KOPT-K1 (cell line): ENCODE data around the gene EXOG.

Experiments used
- H3K27ac ChIP-seq: fragments of 200-600 bp; sonication (generic); 2 replicates; pipeline ENCODE4 v1.5.1; 2016; ENCODE audit warnings: antibody characterized with exemption, mild to moderate bottlenecking, low read depth, low read length; ENCODE audit not compliant: poor library complexity, severe bottlenecking
- H3K36me3 ChIP-seq: fragments of 200-600 bp; sonication (generic); 2 replicates; pipeline ENCODE4 v1.5.1; 2017; ENCODE audit warnings: antibody characterized with exemption, mild to moderate bottlenecking, low read length, moderate library complexity; ENCODE audit not compliant: insufficient read depth
- H3K9me3 ChIP-seq: fragments of 200-600 bp; sonication (generic); 2 replicates; pipeline ENCODE4 v1.5.1; 2017; ENCODE audit warnings: antibody characterized with exemption, low read length, mild to moderate bottlenecking; ENCODE audit not compliant: insufficient read depth, poor library complexity, severe bottlenecking

The EXOG gene

DNA sequence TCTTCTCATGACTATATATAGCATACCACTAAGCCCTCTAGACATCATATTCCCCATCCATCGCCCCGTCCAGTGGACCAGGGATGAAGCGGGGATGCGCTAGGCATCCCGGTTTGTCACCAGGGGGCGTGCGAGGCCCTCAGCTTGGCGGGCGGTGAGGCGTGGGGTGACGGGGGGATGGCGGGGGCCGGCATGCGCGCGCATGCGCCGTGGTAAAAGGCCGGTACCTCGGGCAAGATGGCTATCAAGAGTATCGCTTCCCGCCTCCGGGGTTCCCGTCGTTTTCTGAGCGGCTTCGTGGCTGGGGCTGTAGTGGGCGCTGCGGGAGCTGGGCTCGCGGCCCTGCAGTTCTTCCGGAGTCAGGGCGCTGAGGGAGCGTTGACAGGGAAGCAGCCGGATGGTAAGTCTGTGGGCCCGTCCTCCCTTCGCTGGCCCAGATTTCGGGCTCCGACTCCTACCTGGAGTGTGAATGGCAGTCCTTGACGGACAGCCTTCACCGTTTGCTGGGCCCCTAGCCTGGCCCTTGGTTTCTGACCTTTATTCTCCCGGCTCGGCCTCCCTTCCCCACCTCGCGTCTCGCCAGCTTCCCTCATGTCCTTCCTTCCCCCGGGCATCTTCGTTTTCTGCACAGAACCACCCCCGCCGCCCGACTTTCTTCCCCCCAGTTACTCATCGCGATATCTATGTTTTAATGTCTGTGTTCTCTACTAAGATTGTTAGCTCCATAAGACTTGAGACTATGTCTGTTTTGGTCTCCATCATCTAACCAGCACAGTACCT is at the start of gene EXOG:
Gene EXOG, plus strand, starts transcription at position 210 of the 780 bp plus-strand sequence. Its CDS starts 28 bp downstream, at position 238.
- peak within 1 kb of the TSS; percentile 74 for H3K27ac ChIP-seq
- H3K9me3 ChIP-seq: no peaks in the 10 kb centered on the region
- peaks cover 35% of the 10 kb centered on the region for H3K36me3 ChIP-seq

DNA sequence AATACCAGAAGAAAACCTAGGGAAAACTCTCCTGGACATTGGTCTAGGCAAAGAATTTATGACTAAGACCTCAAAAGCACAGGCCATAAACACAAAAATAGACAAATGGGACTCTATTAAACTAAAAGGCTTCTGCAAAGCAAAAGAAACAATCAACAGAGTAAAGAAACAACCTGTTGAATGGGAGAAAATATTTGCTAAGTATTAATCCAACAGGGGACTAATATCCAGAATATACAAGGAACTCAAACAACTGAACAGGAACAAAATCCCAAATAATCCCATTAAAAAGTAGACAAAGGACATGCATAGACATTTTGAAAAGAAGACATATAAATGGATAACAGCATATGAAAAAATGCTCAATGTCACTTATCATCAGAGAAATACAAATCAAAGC is 49.3 kb upstream of the EXOG start:
- peaks cover 10% of the 10 kb centered on the region for H3K9me3 ChIP-seq
- H3K27ac ChIP-seq: no peak overlapping the region
- no peaks in the 10 kb centered on the region for H3K36me3 ChIP-seq

- Histone ChIP-seq H3K9me3 (peaks cover 10% of the 10 kb centered on the region), H3K36me3 (no peaks in the 10 kb centered on the region), H3K27ac (no peak overlapping the region)
Measured at GRCh38 chr3:38450853-38451252, 45.3 kb upstream of the EXOG start.

DNA sequence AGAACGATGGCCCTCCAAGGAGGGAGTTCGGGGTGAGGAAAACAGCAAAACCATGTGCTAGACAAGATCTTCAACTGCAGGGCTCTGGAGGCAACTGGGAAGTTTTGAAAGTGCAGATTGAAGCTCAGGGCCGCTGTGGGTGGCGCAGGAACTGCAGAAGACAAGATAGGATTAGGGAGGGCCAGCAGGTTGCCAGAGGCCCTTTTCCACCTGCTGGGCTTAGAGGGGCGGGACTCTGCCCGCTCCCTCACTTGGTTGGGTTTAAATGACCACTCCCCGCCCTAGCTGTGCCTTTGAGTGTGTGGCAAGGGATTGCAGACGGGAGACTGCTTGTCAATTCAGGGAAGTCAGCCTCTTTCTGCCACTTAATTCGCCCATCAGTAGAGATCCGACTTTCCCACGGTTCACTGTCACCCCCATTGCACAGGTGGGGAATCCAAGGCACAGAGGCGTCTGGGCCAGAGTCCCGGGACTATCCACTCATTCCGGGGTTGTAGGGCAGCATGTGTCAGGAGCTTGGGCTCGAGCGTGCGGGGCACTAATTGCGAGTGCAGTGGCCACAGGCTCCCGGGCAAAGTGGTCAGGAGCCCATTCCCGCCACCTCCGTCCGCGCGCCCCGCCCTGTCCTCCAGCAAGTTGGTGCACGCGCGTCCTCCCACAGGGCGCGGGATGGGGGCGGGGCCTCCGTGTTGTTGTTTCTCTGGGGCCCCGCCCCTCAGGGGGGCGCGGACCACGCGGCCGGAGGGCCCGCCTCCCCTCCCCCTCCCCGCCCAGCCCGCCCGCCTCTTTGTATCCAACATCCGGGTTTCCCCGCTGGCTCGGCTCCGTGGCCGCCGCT is 42.8 kb upstream of the EXOG start, which contains the start of gene ACVR2B:
Gene ACVR2B, plus strand, starts transcription at position 816 of the 838 bp plus-strand sequence. CDS start 433 bp downstream, outside the sequence.
- Histone ChIP-seq H3K27ac (peak within 1 kb of the TSS; percentile 84), H3K36me3 (no peaks in the 10 kb centered on the region), H3K9me3 (peaks cover 10% of the 10 kb centered on the region)

DNA sequence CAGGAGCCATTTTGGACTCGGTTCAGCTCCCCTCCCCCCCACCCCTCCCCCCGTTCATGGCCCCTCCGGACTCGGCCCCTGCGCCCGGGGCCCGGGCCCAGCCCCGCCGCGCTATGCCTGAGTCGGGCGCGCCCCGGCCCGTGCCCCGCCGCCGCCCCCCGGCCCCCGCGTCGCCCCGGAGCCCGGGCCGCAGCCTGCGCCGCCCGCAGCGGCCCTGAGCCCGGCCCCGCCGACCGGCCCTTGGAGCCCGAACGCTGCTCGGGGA is 42.3 kb upstream of the EXOG start:
- H3K27ac ChIP-seq: peak overlapping the region; percentile 84
- H3K36me3 ChIP-seq: no peaks in the 10 kb centered on the region
- peaks cover 10% of the 10 kb centered on the region for H3K9me3 ChIP-seq

GRCh38 chr3:38454178-38454883 is 41.8 kb upstream of the EXOG start:
- peak overlapping the region; percentile 84 for H3K27ac ChIP-seq
- H3K36me3 ChIP-seq: no peaks in the 10 kb centered on the region
- H3K9me3 ChIP-seq: peaks cover 10% of the 10 kb centered on the region

GRCh38 chr3:38454884-38455638 is 41.1 kb upstream of the EXOG start:
- no peaks in the 10 kb centered on the region for H3K36me3 ChIP-seq
- peaks cover 10% of the 10 kb centered on the region for H3K9me3 ChIP-seq
- peak overlapping the region; percentile 84 for H3K27ac ChIP-seq

GRCh38 chr3:38455639-38456430 is 40.3 kb upstream of the EXOG start:
- peak overlapping the region; percentile 84 for H3K27ac ChIP-seq
- peaks cover 5% of the 10 kb centered on the region for H3K9me3 ChIP-seq
- H3K36me3 ChIP-seq: no peaks in the 10 kb centered on the region

- Histone ChIP-seq H3K9me3 (no peaks in the 10 kb centered on the region), H3K36me3 (no peaks in the 10 kb centered on the region), H3K27ac (no peak overlapping the region)
Measured at GRCh38 chr3:38457111-38458003, 38.8 kb upstream of the EXOG start.

GRCh38 chr3:38458796-38459498 is 37.2 kb upstream of the EXOG start:
- Histone ChIP-seq H3K9me3 (peaks cover 11% of the 10 kb centered on the region), H3K36me3 (no peaks in the 10 kb centered on the region), H3K27ac (no peak overlapping the region)

- Histone ChIP-seq H3K9me3 (peaks cover 17% of the 10 kb centered on the region), H3K36me3 (no peaks in the 10 kb centered on the region), H3K27ac (no peak overlapping the region)
Measured at GRCh38 chr3:38459499-38460048, 36.6 kb upstream of the EXOG start.

- Histone ChIP-seq H3K36me3 (no peaks in the 10 kb centered on the region), H3K27ac (no peak overlapping the region), H3K9me3 (peaks cover 25% of the 10 kb centered on the region)
Measured at GRCh38 chr3:38460377-38461270, 35.5 kb upstream of the EXOG start.
